Endothelial cell of umbilical vein (primary cell): ENCODE measurements around the gene CACTIN.

Experiments used
- CTCF ChIP-seq, 2 donors: IDR thresholded peaks; 1 replicate in 1 of 2; 2 replicates in 1 of 2; pipeline ENCODE4 v1.5.1; 2011; ENCODE audit warnings: low read length in 2 of 2, mild to moderate bottlenecking in 2 of 2, moderate library complexity in 2 of 2, control low read depth in 1 of 2, inconsistent platforms in 1 of 2, low read depth in 1 of 2; ENCODE audit not compliant: insufficient read depth in 1 of 2; ENCODE audit errors: extremely low read depth in 1 of 2
- EZH2 ChIP-seq: IDR thresholded peaks from 2 replicates; pipeline ENCODE4 v1.6.1; 2012; ENCODE audit warnings: borderline replicate concordance, low read depth, mild to moderate bottlenecking, moderate library complexity, low read length, inconsistent platforms; ENCODE audit not compliant: severe bottlenecking
- JUN ChIP-seq: IDR thresholded peaks from 2 replicates; pipeline ENCODE4 v1.6.1; 2011; ENCODE audit warnings: borderline replicate concordance, low read depth; ENCODE audit not compliant: insufficient read length, insufficient read depth
- MAX ChIP-seq: IDR thresholded peaks from 2 replicates; pipeline ENCODE4 v1.6.1; 2011; ENCODE audit not compliant: insufficient read depth, insufficient read length
- MYC ChIP-seq: IDR thresholded peaks from one replicate; pipeline ENCODE4 v1.6.1; 2011; ENCODE audit warnings: mild to moderate bottlenecking, low read depth, low read length
- POLR2A ChIP-seq: IDR thresholded peaks from 2 replicates; pipeline ENCODE4 v1.6.1; 2012; ENCODE audit warnings: low read depth, mild to moderate bottlenecking, control low read depth, low read length
- POLR2AphosphoS5 ChIP-seq: IDR thresholded peaks from 2 replicates; pipeline ENCODE4 v1.6.1; 2012; ENCODE audit warnings: low read depth, mild to moderate bottlenecking, control low read depth, low read length, moderate library complexity; ENCODE audit not compliant: insufficient read depth

GRCh38 chr19:3618811-3619630, 7.6 kb downstream of the CACTIN start:
- TF ChIP-seq CTCF (IDR thresholded peaks at IDR 0.05; ENCODE audit: extremely low read depth in 1 of 2, insufficient read depth in 1 of 2, low read depth in 1 of 2, low read length in 2 of 2) (no peak), JUN (no peak), POLR2AphosphoS5 (no peak), POLR2A (no peak), MYC (no peak), MAX (no peak), EZH2 (no peak)
